Measurements from ENCODE around the gene ARHGAP42.

Gene ARHGAP42

GRCh38 chr11:100927579-100927978 is 240.5 kb downstream of the ARHGAP42 start:
- no peak for DNase-seq

- DNase-seq, result no peak
Observed at GRCh38 chr11:100928426-100928825, 241.3 kb downstream of the ARHGAP42 start.

- DNase-seq, result no peak
Observed at GRCh38 chr11:100929377-100929776, 242.3 kb downstream of the ARHGAP42 start.

GRCh38 chr11:100930185-100930778 is 243.2 kb downstream of the ARHGAP42 start:
- DNase-seq, result peak; percentile 40 to 82 (median 70)

- peak in 2 of 3 experiments; percentile 44 to 64 for DNase-seq
Observed at GRCh38 chr11:100932474-100933100, 245.5 kb downstream of the ARHGAP42 start.

GRCh38 chr11:100936781-100937180 is 249.7 kb downstream of the ARHGAP42 start:
- no peak for DNase-seq

- no peak for DNase-seq
Observed at GRCh38 chr11:100939571-100939970, 252.5 kb downstream of the ARHGAP42 start.

GRCh38 chr11:100940111-100940510 is 253.0 kb downstream of the ARHGAP42 start:
- peak in 1 of 3 experiments; percentile 37 for DNase-seq

GRCh38 chr11:100941033-100941432 is 253.9 kb downstream of the ARHGAP42 start:
- no peak for DNase-seq

GRCh38 chr11:100942016-100942415 is 254.9 kb downstream of the ARHGAP42 start:
- no peak for DNase-seq

GRCh38 chr11:100948936-100949335 is 261.8 kb downstream of the ARHGAP42 start:
- DNase-seq, result no peak

GRCh38 chr11:100949443-100949842 is 262.4 kb downstream of the ARHGAP42 start:
- DNase-seq, result peak in 1 of 3 experiments; percentile 17

- no peak for DNase-seq
Observed at GRCh38 chr11:100955318-100955717, 268.2 kb downstream of the ARHGAP42 start.

- peak in 1 of 3 experiments; percentile 48 for DNase-seq
Observed at GRCh38 chr11:100956351-100956750, 269.3 kb downstream of the ARHGAP42 start.

GRCh38 chr11:100957499-100957898 is 270.4 kb downstream of the ARHGAP42 start:
- DNase-seq, result no peak

GRCh38 chr11:100961633-100962032 is 274.5 kb downstream of the ARHGAP42 start:
- DNase-seq, result no peak

- DNase-seq, result no peak
Observed at GRCh38 chr11:100963375-100963774, 276.3 kb downstream of the ARHGAP42 start.

GRCh38 chr11:100964435-100964834 is 277.3 kb downstream of the ARHGAP42 start:
- no peak for DNase-seq

GRCh38 chr11:100965346-100965745 is 278.3 kb downstream of the ARHGAP42 start:
- DNase-seq, result no peak

GRCh38 chr11:100966366-100966765 is 279.3 kb downstream of the ARHGAP42 start:
- no peak for DNase-seq

- no peak for DNase-seq
Observed at GRCh38 chr11:100969008-100969407, 281.9 kb downstream of the ARHGAP42 start.

- no peak for DNase-seq
Observed at GRCh38 chr11:100970283-100971164, 283.4 kb downstream of the ARHGAP42 start.

- no peak for DNase-seq
Observed at GRCh38 chr11:100972046-100972445, 285.0 kb downstream of the ARHGAP42 start.

- DNase-seq, result no peak
Observed at GRCh38 chr11:100978442-100978841, 291.4 kb downstream of the ARHGAP42 start.

All from NCI-H1417 (cell line).